GM12874 (cell line): ENCODE measurements around the gene MTMR3.

ENCODE experiments used
- TF ChIP-seq, protein P1 (sequence below): IDR thresholded peaks from 2 replicates; pipeline ENCODE4 v1.5.1; 2011; ENCODE audit warnings: low read depth, mild to moderate bottlenecking, control low read depth, low read length, moderate library complexity; ENCODE audit not compliant: insufficient read depth

MTMR3 gene

DNA sequence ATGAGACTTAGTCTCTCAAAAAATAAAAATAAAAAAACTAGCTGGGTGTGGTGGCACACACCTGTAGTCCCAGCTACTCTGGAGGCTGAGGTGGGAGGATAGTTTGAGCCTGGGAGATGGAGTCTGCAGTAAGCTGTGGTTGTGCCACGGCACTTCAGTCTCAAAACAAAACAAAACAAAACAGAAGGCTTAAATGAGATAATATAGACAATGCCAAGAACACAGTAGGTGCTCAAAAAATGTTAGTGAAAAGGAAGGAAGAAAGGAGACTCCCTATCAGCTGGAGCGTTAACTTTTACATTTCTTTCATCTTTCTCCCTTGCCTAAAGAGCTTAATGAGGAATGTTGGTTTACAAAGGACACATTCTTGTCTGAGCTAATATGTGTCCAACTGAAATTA, 40.8 kb upstream of the MTMR3 start:
- TF ChIP-seq, protein P1, sequence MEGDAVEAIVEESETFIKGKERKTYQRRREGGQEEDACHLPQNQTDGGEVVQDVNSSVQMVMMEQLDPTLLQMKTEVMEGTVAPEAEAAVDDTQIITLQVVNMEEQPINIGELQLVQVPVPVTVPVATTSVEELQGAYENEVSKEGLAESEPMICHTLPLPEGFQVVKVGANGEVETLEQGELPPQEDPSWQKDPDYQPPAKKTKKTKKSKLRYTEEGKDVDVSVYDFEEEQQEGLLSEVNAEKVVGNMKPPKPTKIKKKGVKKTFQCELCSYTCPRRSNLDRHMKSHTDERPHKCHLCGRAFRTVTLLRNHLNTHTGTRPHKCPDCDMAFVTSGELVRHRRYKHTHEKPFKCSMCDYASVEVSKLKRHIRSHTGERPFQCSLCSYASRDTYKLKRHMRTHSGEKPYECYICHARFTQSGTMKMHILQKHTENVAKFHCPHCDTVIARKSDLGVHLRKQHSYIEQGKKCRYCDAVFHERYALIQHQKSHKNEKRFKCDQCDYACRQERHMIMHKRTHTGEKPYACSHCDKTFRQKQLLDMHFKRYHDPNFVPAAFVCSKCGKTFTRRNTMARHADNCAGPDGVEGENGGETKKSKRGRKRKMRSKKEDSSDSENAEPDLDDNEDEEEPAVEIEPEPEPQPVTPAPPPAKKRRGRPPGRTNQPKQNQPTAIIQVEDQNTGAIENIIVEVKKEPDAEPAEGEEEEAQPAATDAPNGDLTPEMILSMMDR, result no peak

DNA sequence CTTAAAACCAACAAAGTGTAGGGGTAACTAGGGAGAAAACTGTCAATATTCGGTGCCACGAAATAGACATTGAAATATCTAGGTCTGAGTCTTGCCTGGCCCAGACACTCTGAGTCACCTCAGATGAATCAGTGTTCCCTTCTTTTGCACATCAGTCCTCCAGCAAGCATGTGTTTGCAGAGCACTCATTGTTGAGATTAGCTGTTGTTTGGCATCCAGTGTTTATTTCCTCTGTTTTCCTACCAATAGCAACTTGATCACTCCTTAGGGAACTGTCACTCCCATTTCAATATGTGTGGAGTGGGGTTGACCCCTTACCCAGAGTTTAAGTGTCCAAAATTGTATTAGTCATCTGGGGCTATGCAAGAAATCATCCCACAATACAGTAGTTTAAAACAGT, 40.2 kb upstream of the MTMR3 start:
- TF ChIP-seq, protein P1, result no peak

DNA sequence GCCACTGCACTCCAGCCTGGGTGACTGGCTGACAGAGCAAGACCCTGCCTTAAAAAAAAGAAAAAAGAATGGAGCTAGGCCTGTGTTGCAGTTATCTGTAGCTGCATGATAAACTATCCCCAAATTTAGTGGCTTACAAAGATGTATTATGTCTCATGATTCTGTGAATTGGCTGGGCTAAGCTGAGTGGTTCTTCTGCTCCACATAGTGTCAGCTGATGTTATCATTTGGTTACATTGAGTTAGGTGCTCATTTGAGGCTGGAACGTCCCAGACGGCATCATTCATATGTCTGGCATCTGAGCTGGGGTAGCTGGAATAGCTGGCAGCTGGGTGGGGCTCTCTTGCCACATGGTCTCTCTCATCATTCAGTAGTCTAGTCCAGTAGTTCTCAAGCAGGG, 36.7 kb upstream of the MTMR3 start:
- TF ChIP-seq, protein P1, result no peak

DNA sequence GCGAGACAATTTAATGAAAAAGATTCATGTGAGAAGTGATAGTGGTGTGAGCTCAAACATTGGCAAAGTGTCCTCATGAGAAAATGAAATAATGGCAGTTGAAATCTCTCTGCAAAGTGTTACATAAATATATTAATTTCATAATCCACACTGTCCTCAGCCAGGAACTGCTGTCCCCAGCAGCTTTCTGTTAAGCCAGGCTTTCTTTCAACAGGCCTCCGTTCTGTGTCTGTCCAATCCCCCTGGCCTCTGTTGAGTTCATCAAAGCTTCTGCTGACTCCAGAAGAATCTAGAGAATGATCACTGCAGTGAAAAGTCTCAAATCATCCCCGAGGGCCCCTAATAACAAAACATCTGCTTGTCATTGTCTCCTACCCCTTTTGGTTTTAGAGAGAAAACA, 34.9 kb upstream of the MTMR3 start:
- TF ChIP-seq, protein P1, result no peak

DNA sequence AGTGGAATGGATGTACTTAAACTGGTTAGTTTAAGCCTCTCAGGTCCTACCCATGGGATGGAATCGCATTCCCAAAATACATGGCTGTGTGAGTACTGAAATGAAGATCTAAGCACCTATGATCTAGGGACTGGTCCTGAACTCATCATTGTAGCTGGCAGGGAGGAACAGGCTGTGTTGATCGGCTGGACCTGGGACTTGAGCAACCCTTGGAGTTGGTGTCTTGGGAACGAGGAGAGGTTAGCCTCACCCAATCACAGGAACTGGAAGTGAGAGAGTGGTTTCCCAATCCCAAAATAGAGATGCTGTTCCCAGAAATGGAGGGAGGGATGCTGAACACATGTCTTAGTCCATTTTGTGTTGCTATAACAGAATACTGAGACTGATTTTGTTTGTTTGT, 28.5 kb upstream of the MTMR3 start:
- TF ChIP-seq, protein P1, result no peak

DNA sequence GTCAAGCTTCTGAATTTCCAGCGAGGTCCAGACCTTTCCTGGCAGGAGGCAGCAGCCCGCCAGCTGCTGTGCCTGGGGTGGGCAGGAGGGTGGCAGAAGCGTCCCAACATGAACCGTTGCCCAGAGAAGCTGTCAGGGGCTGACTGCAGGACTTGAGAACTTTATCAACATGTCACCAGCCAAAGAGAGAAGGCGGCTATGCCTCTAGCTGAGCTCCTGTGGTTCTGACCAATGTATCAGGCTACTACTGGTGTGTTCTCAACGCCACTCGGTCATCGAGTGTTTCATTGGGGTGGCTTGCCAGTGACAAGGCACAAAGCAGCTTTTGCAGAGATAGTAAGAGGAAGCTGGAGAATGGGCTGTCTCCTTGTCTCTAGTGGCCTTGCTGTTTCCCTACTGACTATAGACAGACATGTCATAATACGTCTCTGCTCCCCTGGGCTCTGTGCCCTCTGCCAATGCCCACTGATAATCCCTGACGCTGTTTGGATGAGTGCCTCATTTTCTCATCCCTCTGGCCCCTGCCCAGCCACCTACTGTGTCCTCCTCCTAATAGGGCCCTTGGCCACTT, 27.3 kb upstream of the MTMR3 start:
- TF ChIP-seq, protein P1, result no peak

DNA sequence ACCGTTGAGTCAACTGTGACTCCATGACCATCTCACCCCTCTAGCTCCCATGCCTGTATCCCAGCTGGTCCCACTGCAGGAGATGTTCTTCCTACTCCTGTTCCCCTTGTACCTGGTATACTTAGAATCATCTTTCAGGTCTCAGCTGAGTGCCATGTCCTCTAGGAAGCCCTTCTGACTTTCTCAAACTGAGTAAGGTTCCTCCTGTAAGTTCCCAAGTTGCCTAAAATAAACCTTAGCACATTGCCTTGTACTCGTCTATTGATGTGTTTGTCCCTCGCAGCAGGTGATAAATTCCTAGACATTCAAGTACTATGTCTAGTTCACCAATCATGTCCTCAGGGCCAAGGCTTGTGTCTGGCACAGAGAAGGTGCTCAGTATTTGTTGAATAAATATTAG, 26.5 kb upstream of the MTMR3 start:
- TF ChIP-seq, protein P1, result no peak
